ENCODE data around the gene DAB2IP.

DAB2IP gene

DNA sequence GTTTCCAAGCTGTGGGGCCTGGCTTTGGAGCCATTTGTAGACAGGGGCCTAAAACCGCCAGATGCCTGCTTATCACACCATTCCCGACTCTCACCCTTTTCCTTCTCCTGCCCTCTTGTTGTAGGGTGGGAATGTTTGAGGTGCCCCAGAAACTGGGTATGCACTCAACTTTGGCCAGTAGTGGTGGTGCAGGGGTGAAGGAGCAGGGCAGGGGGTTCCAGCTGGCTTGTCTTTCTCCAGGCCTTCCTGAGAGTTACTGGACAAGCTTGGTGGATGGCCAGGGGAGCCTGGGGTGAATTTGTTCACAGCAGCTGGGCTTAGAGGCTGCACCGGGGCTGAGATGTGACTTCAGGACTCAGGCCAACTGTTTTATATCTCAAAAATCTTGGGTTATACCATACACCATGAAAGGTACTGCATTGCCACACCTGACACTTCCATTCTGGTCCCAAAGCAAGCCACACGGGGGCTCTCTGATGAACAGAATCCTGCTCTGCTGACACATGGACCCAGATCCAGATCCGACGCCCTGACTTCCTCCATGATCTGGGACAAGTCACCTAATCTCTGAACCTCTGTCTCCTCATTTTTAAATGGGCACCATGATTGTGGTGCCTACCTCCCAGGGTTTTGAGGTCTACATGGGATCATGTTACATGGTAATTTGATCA lies 62.1 kb downstream of the DAB2IP start:
- H3K4ac ChIP-seq (ENCODE audit: low read depth in 1 of 2, low read length in 2 of 2): no peak overlapping the region
- no peak for DNase-seq
- peaks cover 0 to 22% of the 10 kb centered on the region in 2 experiments for H3K36me3 ChIP-seq (ENCODE audit: control insufficient read depth in 1 of 2, insufficient read depth in 2 of 2, low read depth in 1 of 2, low read length in 2 of 2)
- H4K91ac ChIP-seq (ENCODE audit: low read length): no peak overlapping the region
- H3K18ac ChIP-seq (ENCODE audit: low read depth in 1 of 2, low read length in 2 of 2): no peak overlapping the region
- H2AFZ ChIP-seq (ENCODE audit: low read depth, low read length): no peak overlapping the region
- no peak overlapping the region for H2BK120ac ChIP-seq (ENCODE audit: low read depth, low read length)
- no peaks in the 10 kb centered on the region for H3K9me3 ChIP-seq (ENCODE audit: control insufficient read depth, low read length)
- no peak overlapping the region for H2BK12ac ChIP-seq (ENCODE audit: low read length in 2 of 2)
- no peak overlapping the region for H3K4me2 ChIP-seq (ENCODE audit: low read length, poor library complexity, severe bottlenecking)
- no peaks in the 10 kb centered on the region for H3K27me3 ChIP-seq (ENCODE audit: control insufficient read depth in 1 of 2, insufficient read depth in 1 of 2, low read length in 2 of 2)
- H2BK15ac ChIP-seq (ENCODE audit: low read depth, poor library complexity, severe bottlenecking): no peak overlapping the region
- WGBS: 93% methylated on average over 4 of the region's 6 CpGs
- peaks cover 76% of the 10 kb centered on the region for H3K79me1 ChIP-seq (replicated peaks; ENCODE audit: low read length, poor library complexity, severe bottlenecking)
- no peak overlapping the region for H4K8ac ChIP-seq (ENCODE audit: low read length)
- H3K14ac ChIP-seq (ENCODE audit: low read length in 2 of 2): no peak overlapping the region
- no peak overlapping the region for H3K4me3 ChIP-seq (ENCODE audit: insufficient read depth in 1 of 2, low read depth in 1 of 2, low read length in 2 of 2)
- H3K27ac ChIP-seq (ENCODE audit: low read length, poor library complexity, severe bottlenecking): no peak overlapping the region
- no peak overlapping the region for H2AK5ac ChIP-seq (ENCODE audit: low read length, severe bottlenecking)
- no peak overlapping the region for H3K9ac ChIP-seq (ENCODE audit: low read length)
- no peak overlapping the region for H3K23ac ChIP-seq (ENCODE audit: low read length in 2 of 2)
- no peak overlapping the region for H2BK5ac ChIP-seq (ENCODE audit: low read depth, low read length, poor library complexity, severe bottlenecking)
- peaks cover 5% of the 10 kb centered on the region for H3K4me1 ChIP-seq (ENCODE audit: control insufficient read depth, insufficient read depth, low read depth, low read length)

DNA sequence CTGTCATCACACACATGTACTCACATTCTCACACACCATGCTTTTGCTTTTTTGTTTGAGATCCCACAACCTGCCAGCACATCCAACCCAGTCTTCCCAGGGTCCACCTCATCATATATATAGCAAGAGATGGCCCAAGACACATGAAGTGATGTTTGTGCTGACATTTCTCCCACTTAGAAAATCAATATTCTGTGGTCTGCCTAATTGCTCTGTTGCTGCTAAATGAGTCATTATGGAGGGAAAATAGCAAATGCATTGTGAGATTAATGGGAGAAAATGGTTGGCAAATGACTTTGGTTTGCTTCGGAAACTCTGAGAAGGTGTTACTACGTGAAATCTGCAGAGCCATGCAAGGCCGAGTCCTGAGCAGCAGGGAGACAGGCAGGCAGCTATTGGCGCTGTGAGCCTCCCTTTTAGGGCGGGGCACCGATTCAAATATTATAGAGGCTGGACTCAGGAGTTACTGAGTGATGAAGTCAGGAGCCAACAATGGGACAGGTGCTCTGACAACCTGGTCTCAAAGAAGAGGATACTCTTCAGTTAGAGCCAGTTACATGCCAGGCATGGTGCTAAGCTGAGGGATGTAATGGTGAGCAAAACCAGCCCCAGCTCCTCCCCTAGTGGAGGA lies 62.8 kb downstream of the DAB2IP start:
- Histone ChIP-seq H2AFZ (ENCODE audit: low read depth, low read length) (no peak overlapping the region), H3K4me2 (ENCODE audit: low read length, poor library complexity, severe bottlenecking) (no peak overlapping the region), H3K9ac (ENCODE audit: low read length) (no peak overlapping the region), H2BK120ac (ENCODE audit: low read depth, low read length) (no peak overlapping the region), H2BK12ac (ENCODE audit: low read length in 2 of 2) (no peak overlapping the region), H3K79me1 (replicated peaks; ENCODE audit: low read length, poor library complexity, severe bottlenecking) (peaks cover 75% of the 10 kb centered on the region), H3K27me3 (ENCODE audit: control insufficient read depth in 1 of 2, insufficient read depth in 1 of 2, low read length in 2 of 2) (no peaks in the 10 kb centered on the region), H2BK15ac (ENCODE audit: low read depth, poor library complexity, severe bottlenecking) (no peak overlapping the region), H4K8ac (ENCODE audit: low read length) (no peak overlapping the region), H3K4ac (ENCODE audit: low read depth in 1 of 2, low read length in 2 of 2) (no peak overlapping the region), H2AK5ac (ENCODE audit: low read length, severe bottlenecking) (no peak overlapping the region), H2BK5ac (ENCODE audit: low read depth, low read length, poor library complexity, severe bottlenecking) (no peak overlapping the region), H3K18ac (ENCODE audit: low read depth in 1 of 2, low read length in 2 of 2) (no peak overlapping the region), H3K9me3 (ENCODE audit: control insufficient read depth, low read length) (no peaks in the 10 kb centered on the region), H3K4me1 (ENCODE audit: control insufficient read depth, insufficient read depth, low read depth, low read length) (peaks cover 5% of the 10 kb centered on the region), H4K91ac (ENCODE audit: low read length) (no peak overlapping the region), H3K14ac (ENCODE audit: low read length in 2 of 2) (no peak overlapping the region), H3K27ac (ENCODE audit: low read length, poor library complexity, severe bottlenecking) (no peak overlapping the region), H3K4me3 (ENCODE audit: insufficient read depth in 1 of 2, low read depth in 1 of 2, low read length in 2 of 2) (no peak overlapping the region), H3K36me3 (ENCODE audit: control insufficient read depth in 1 of 2, insufficient read depth in 2 of 2, low read depth in 1 of 2, low read length in 2 of 2) (peaks cover 0 to 15% of the 10 kb centered on the region in 2 experiments), H3K23ac (ENCODE audit: low read length in 2 of 2) (no peak overlapping the region)
- no peak for DNase-seq
- WGBS: 96% methylated on average over 6 of the region's 6 CpGs

DNA sequence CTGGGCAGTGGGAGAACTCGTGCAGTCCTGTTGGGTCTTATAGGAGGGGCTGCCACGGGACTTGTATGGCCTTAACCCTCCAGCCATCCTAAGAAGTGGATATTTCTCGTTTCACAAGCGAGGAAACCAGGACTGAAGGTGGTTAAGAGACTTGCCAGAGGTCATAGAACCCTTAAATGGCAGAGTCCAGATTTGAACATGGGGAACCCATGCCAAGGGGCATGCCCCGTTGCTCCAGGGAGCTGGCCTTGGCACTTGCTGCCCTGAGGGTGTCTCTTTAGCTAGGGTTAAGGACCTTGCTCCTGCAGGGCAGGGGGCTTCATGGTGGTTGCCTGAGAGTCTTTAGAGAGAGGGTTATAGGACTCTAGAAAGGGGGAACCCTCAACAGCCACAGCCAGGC lies 63.4 kb downstream of the DAB2IP start:
- WGBS: 97% methylated on average over 5 of the region's 5 CpGs
- H3K36me3 ChIP-seq (ENCODE audit: control insufficient read depth in 1 of 2, insufficient read depth in 2 of 2, low read depth in 1 of 2, low read length in 2 of 2): peaks cover 0 to 14% of the 10 kb centered on the region in 2 experiments
- peaks cover 4% of the 10 kb centered on the region for H3K4me1 ChIP-seq (ENCODE audit: control insufficient read depth, insufficient read depth, low read depth, low read length)
- no peak overlapping the region for H2BK5ac ChIP-seq (ENCODE audit: low read depth, low read length, poor library complexity, severe bottlenecking)
- H3K27ac ChIP-seq (ENCODE audit: low read length, poor library complexity, severe bottlenecking): no peak overlapping the region
- H2AFZ ChIP-seq (ENCODE audit: low read depth, low read length): no peak overlapping the region
- H3K4ac ChIP-seq (ENCODE audit: low read depth in 1 of 2, low read length in 2 of 2): no peak overlapping the region
- H3K14ac ChIP-seq (ENCODE audit: low read length in 2 of 2): no peak overlapping the region
- H2BK12ac ChIP-seq (ENCODE audit: low read length in 2 of 2): no peak overlapping the region
- no peak overlapping the region for H4K91ac ChIP-seq (ENCODE audit: low read length)
- no peak overlapping the region for H3K4me2 ChIP-seq (ENCODE audit: low read length, poor library complexity, severe bottlenecking)
- H2BK120ac ChIP-seq (ENCODE audit: low read depth, low read length): no peak overlapping the region
- H4K8ac ChIP-seq (ENCODE audit: low read length): no peak overlapping the region
- H3K9me3 ChIP-seq (ENCODE audit: control insufficient read depth, low read length): no peaks in the 10 kb centered on the region
- H3K18ac ChIP-seq (ENCODE audit: low read depth in 1 of 2, low read length in 2 of 2): no peak overlapping the region
- no peak overlapping the region for H3K9ac ChIP-seq (ENCODE audit: low read length)
- no peak overlapping the region for H3K4me3 ChIP-seq (ENCODE audit: insufficient read depth in 1 of 2, low read depth in 1 of 2, low read length in 2 of 2)
- no peak overlapping the region for H2BK15ac ChIP-seq (ENCODE audit: low read depth, poor library complexity, severe bottlenecking)
- H3K27me3 ChIP-seq (ENCODE audit: control insufficient read depth in 1 of 2, insufficient read depth in 1 of 2, low read length in 2 of 2): no peaks in the 10 kb centered on the region
- H3K79me1 ChIP-seq (replicated peaks; ENCODE audit: low read length, poor library complexity, severe bottlenecking): peaks cover 76% of the 10 kb centered on the region
- DNase-seq: no peak
- H3K23ac ChIP-seq (ENCODE audit: low read length in 2 of 2): no peak overlapping the region
- H2AK5ac ChIP-seq (ENCODE audit: low read length, severe bottlenecking): no peak overlapping the region

DNA sequence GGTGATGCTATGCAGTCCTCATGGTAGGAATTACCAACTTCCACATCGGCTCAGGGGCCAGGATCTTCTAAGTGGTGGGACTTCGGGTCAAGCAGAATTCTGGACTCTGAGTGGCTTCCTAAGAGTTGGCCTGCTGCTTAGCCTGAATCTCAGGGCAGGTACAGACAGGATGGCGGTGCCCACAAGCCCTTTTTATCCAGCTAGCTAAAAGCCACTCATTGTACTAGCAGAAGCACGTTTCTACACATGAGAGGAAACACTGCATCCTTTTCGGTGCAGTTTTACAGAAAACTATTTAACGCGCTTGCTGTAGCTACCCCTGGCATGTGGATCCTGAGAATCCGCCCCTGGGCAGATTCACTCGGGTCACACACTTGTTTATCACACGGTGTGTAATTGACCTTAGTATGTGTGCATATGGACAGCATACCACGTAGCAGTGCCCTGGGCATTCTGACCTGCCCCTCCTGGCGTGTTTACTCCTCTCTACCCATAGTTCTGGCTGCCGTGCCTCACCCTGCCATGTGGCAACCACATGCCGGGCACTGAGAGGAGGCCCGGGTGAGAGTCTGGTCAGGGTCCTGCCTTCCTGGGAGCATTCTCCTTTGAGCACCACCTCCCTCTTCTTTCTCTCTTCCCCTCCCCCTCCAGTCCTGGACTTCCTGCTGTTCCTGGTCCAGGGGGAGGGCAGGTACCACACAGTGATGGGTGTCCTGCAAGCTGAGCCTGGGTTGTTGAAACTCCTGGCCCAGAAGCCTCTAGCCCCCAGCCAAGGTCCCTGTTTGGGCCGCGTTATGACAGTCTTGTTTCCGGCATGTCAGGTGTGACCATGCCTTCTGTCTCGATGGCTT lies 65.9 kb downstream of the DAB2IP start:
- Histone ChIP-seq H2BK15ac (ENCODE audit: low read depth, poor library complexity, severe bottlenecking) (no peak overlapping the region), H3K4ac (ENCODE audit: low read depth in 1 of 2, low read length in 2 of 2) (no peak overlapping the region), H4K8ac (ENCODE audit: low read length) (no peak overlapping the region), H2AK5ac (ENCODE audit: low read length, severe bottlenecking) (no peak overlapping the region), H2BK120ac (ENCODE audit: low read depth, low read length) (no peak overlapping the region), H3K9me3 (ENCODE audit: control insufficient read depth, low read length) (no peaks in the 10 kb centered on the region), H4K91ac (ENCODE audit: low read length) (no peak overlapping the region), H3K18ac (ENCODE audit: low read depth in 1 of 2, low read length in 2 of 2) (no peak overlapping the region), H3K9ac (ENCODE audit: low read length) (no peak overlapping the region), H3K27ac (ENCODE audit: low read length, poor library complexity, severe bottlenecking) (no peak overlapping the region), H3K36me3 (ENCODE audit: control insufficient read depth in 1 of 2, insufficient read depth in 2 of 2, low read depth in 1 of 2, low read length in 2 of 2) (no peaks in the 10 kb centered on the region), H3K79me1 (replicated peaks; ENCODE audit: low read length, poor library complexity, severe bottlenecking) (peaks cover 70% of the 10 kb centered on the region), H2AFZ (ENCODE audit: low read depth, low read length) (no peak overlapping the region), H2BK5ac (ENCODE audit: low read depth, low read length, poor library complexity, severe bottlenecking) (no peak overlapping the region), H3K4me1 (ENCODE audit: control insufficient read depth, insufficient read depth, low read depth, low read length) (peaks cover 11% of the 10 kb centered on the region), H3K4me2 (ENCODE audit: low read length, poor library complexity, severe bottlenecking) (no peak overlapping the region), H2BK12ac (ENCODE audit: low read length in 2 of 2) (no peak overlapping the region), H3K4me3 (ENCODE audit: insufficient read depth in 1 of 2, low read depth in 1 of 2, low read length in 2 of 2) (no peak overlapping the region), H3K27me3 (ENCODE audit: control insufficient read depth in 1 of 2, insufficient read depth in 1 of 2, low read length in 2 of 2) (no peaks in the 10 kb centered on the region), H3K23ac (ENCODE audit: low read length in 2 of 2) (no peak overlapping the region), H3K14ac (ENCODE audit: low read length in 2 of 2) (no peak overlapping the region)
- no peak for DNase-seq
- 91% methylated on average over 19 of the region's 19 CpGs for WGBS
